K562 (cell line): ENCODE data around the gene MKNK2. TPM values are rescaled to one million over a fixed set of nuclear protein-coding genes. Genes with fewer than 3 reads are reported as not detected.

Experiments used
- ATAC-seq: fragments of 200-7000 bp; cut with Tn5 transposase; 3 replicates; pipeline ENCODE4 v1.9.1; 2020; ENCODE audit warnings: moderate library complexity
- BruUV-seq: library from RNA; stranded (reverse); fragments of 400-500 nt; replicated peaks from 2 replicates; lab custom pipeline; 2021; lab: Mats Ljungman, UMichigan
- CTCF ChIA-PET: fragments of 300-600 bp; formaldehyde crosslinking; extraction: SDS; loops from one replicate; lab custom pipeline; 2021; ENCODE audit warnings: low intra/inter-chr PET ratio; lab: Yijun Ruan, JAX
- POLR2A ChIA-PET: fragments of 300-600, 350-650 bp; sonication (Branson Sonifier 250); formaldehyde crosslinking; extraction: SDS; loops from one replicate; lab custom pipeline; 2021; ENCODE audit warnings: antibody characterized with exemption, inconsistent platforms; lab: Yijun Ruan, JAX
- DNase-seq, 4 experiments: peaks; one replicate each; pipeline versions ENCODE4 v3.0.0 to v3.0.0-alpha.2; 2011 to 2018; ENCODE audit warnings: low spot score in 3 of 4, mixed read lengths in 3 of 4; ENCODE audit errors: extremely low read depth in 1 of 4
- FAIRE-seq: peaks from 2 replicates; lab custom pipeline; 2011; peaks lifted over from hg19 to GRCh38; lab: Jason Lieb, UNC
- H2AFZ ChIP-seq: 2 replicates; pipeline ENCODE4 v1.6.0; 2011; ENCODE audit warnings: low read depth, low read length, control low read depth, inconsistent platforms
- H3K27ac ChIP-seq: fragments of 200-600 bp; 3 replicates; pipeline ENCODE4 v1.8.0; 2011; ENCODE audit warnings: low read depth, mild to moderate bottlenecking, control low read depth, inconsistent platforms, low read length, moderate library complexity, mixed read lengths; ENCODE audit errors: extremely low read depth
- H3K27me3 ChIP-seq, 2 experiments: fragments of 300-600 bp in 1 of 2; 2 replicates in 1 of 2; 3 replicates in 1 of 2; pipeline versions ENCODE4 v1.6.0 to v1.8.0; 2011; ENCODE audit warnings: inconsistent platforms in 2 of 2, low read length in 2 of 2, mild to moderate bottlenecking in 1 of 2, mixed read lengths in 1 of 2, moderate library complexity in 1 of 2; ENCODE audit not compliant: control insufficient read depth in 2 of 2, insufficient read depth in 2 of 2
- H3K36me3 ChIP-seq: fragments of 300-600 bp; 3 replicates; pipeline ENCODE4 v1.8.0; 2011; ENCODE audit warnings: mild to moderate bottlenecking, low read length, inconsistent platforms; ENCODE audit not compliant: control insufficient read depth, insufficient read depth
- H3K4me1 ChIP-seq, 2 experiments: fragments of 200-600 bp in 1 of 2; replicated peaks in 1 of 2; 2 replicates in 1 of 2; 3 replicates in 1 of 2; pipeline versions ENCODE4 v1.5.1 to v1.8.0; 2011; ENCODE audit warnings: inconsistent platforms in 2 of 2, low read length in 2 of 2, mild to moderate bottlenecking in 1 of 2, mixed read lengths in 1 of 2, moderate library complexity in 1 of 2; ENCODE audit not compliant: control insufficient read depth in 2 of 2, insufficient read depth in 2 of 2
- H3K4me2 ChIP-seq: 2 replicates; pipeline ENCODE4 v1.6.1; 2011; ENCODE audit warnings: low read length, control low read depth, inconsistent platforms, mixed read lengths; ENCODE audit not compliant: insufficient read depth
- H3K4me3 ChIP-seq: fragments of 200-600 bp; sonication (generic), shearing (Covaris generic); 2 replicates; pipeline ENCODE4 v1.5.1; 2016; ENCODE audit warnings: control low read depth, inconsistent platforms
- H3K79me2 ChIP-seq: fragments of 200-600 bp; 3 replicates; pipeline ENCODE4 v1.8.0; 2011; ENCODE audit warnings: low read length, inconsistent platforms; ENCODE audit not compliant: control insufficient read depth, insufficient read depth
- H3K9ac ChIP-seq, 2 experiments: 2 replicates each; pipeline versions ENCODE4 v1.6.0 to v1.6.1; 2011; ENCODE audit warnings: low read depth in 2 of 2, low read length in 2 of 2, control low read depth in 1 of 2, inconsistent platforms in 1 of 2, mild to moderate bottlenecking in 1 of 2, mixed read lengths in 1 of 2; ENCODE audit not compliant: insufficient read depth in 1 of 2
- H3K9me1 ChIP-seq: one replicate; pipeline ENCODE4 v1.6.0; 2011; ENCODE audit warnings: inconsistent platforms, mild to moderate bottlenecking, low read length, moderate library complexity; ENCODE audit not compliant: control insufficient read depth, insufficient read depth
- H3K9me3 ChIP-seq: replicated peaks from 2 replicates; pipeline ENCODE4 v1.5.1; 2011; ENCODE audit warnings: low read depth, low read length, inconsistent platforms; ENCODE audit not compliant: control insufficient read depth, insufficient read depth
- H4K20me1 ChIP-seq: replicated peaks from 2 replicates; pipeline ENCODE4 v1.6.1; 2011; ENCODE audit warnings: low read length, inconsistent platforms, mixed read lengths; ENCODE audit not compliant: control insufficient read depth, insufficient read depth
- C11orf30 ChIP-seq: fragments of 450-650 bp; IDR thresholded peaks from 2 replicates; pipeline ENCODE4 v1.6.1; 2016; ENCODE audit warnings: low read depth, mild to moderate bottlenecking
- CEBPB ChIP-seq: fragments of 450-650 bp; IDR thresholded peaks from 2 replicates; pipeline ENCODE4 v1.6.1; 2016; ENCODE audit warnings: missing genetic modification characterization, missing compliant biosample characterization
- HNRNPLL ChIP-seq: fragments of 200-400 bp; formaldehyde crosslinking; IDR thresholded peaks from 2 replicates; pipeline ENCODE4 v1.6.1; 2017; ENCODE audit warnings: low read length, low read depth, mild to moderate bottlenecking; ENCODE audit not compliant: poor library complexity, severe bottlenecking
- KAT7 ChIP-seq: sonication (generic); formaldehyde crosslinking; IDR thresholded peaks from 2 replicates; pipeline ENCODE4 v1.8.0; 2022; ENCODE audit warnings: missing genetic modification reagents, mild to moderate bottlenecking, borderline replicate concordance
- MEIS2 ChIP-seq: fragments of 450-650 bp; IDR thresholded peaks from 2 replicates; pipeline ENCODE4 v1.6.1; 2014; ENCODE audit warnings: mild to moderate bottlenecking; ENCODE audit not compliant: partially characterized antibody
- MYC ChIP-seq, 2 experiments: fragments of 250-450 bp in 1 of 2; sonication (Bioruptor Pico) in 1 of 2; IDR thresholded peaks; 2 replicates each; pipeline versions ENCODE4 v1.5.1 to v1.6.1; 2012 to 2021; ENCODE audit warnings: low read depth in 2 of 2, borderline replicate concordance in 1 of 2, improper control_type of control experiment in 1 of 2, low read length in 1 of 2, mild to moderate bottlenecking in 1 of 2, moderate library complexity in 1 of 2
- SP1 ChIP-seq: sonication (generic); formaldehyde crosslinking; IDR thresholded peaks from 2 replicates; pipeline ENCODE4 v1.8.1; 2022; ENCODE audit warnings: mild to moderate bottlenecking, missing genetic modification reagents
- WGBS: fragments of 100-300 bp; shearing (Covaris generic); methylation state at CpG from one replicate; pipeline ENCODE4 v1.1.6; 2016; ENCODE audit warnings: low coverage, mixed read lengths; ENCODE audit not compliant: insufficient coverage; ENCODE audit errors: missing lambda C conversion rate; 5-methylcytosine and 5-hydroxymethylcytosine counted together
- in situ Hi-C: fragments of 300-500 bp; cut with MboI; formaldehyde crosslinking; loops from 4 replicates; pipeline ENCODE4 v1.15.0; 2018; ENCODE audit warnings: inconsistent platforms, mixed read lengths
- intact Hi-C: fragments of 100-400 bp; cut with micrococcal nuclease; formaldehyde crosslinking; loops from 2 replicates; pipeline ENCODE4 v1.14.2; 2022
- polyA plus RNA-seq, 8 experiments: library from polyadenylated mRNA; depleted of rRNA in 4 of 8; stranded (reverse) in 5 of 8; unstranded in 3 of 8; fragments of >200 nt; fragmentation: Nextera tagmentation in 2 of 8; fragmentation: Illumina TruSeq in 1 of 8; extraction: Ambion mirVana in 2 of 8; extraction: Trizol in 1 of 8; gene quantifications; 2 replicates each; pipeline versions ENCODE4 v1.2.1 to v1.2.3, GENCODE V29; 2011 to 2014; ENCODE audit warnings: inconsistent platforms in 1 of 8, missing spikeins in 1 of 8
- total RNA-seq, 7 experiments: library from RNA; depleted of rRNA in 6 of 7; stranded (reverse); fragments of >200 nt in 6 of 7; fragmentation: Illumina TruSeq in 2 of 7; extraction: Trizol in 2 of 7; gene quantifications; 2 replicates each; pipeline versions ENCODE4 v1.2.1 to v1.2.3, GENCODE V29; 2011 to 2021; ENCODE audit warnings: low replicate concordance in 1 of 7
- TF ChIP-seq, protein P1 (sequence below): fragments of 250-450 bp; sonication (Bioruptor Pico); IDR thresholded peaks from 2 replicates; pipeline ENCODE4 v1.4.0; 2020; ENCODE audit warnings: mild to moderate bottlenecking, moderate library complexity
- TF ChIP-seq, protein P2 (sequence below), 3 experiments: IDR thresholded peaks in 2 of 3; conservative IDR thresholded peaks in 1 of 3; 2 replicates each; pipeline ENCODE4 v1.5.1; 2011 to 2012; ENCODE audit warnings: low read length in 3 of 3, mild to moderate bottlenecking in 3 of 3, control low read depth in 2 of 3, improper control_type of control experiment in 1 of 3, inconsistent platforms in 1 of 3, low read depth in 1 of 3, mixed read lengths in 1 of 3, moderate library complexity in 1 of 3; ENCODE audit not compliant: insufficient read depth in 2 of 3

MKNK2 gene
- total and polyA plus RNA-seq, 9 of the 15 experiments (the other 6 are each of a cell fraction or from before 2014, with no cell fraction given): 5.1 to 191 (median 51.9) TPM

DNA sequence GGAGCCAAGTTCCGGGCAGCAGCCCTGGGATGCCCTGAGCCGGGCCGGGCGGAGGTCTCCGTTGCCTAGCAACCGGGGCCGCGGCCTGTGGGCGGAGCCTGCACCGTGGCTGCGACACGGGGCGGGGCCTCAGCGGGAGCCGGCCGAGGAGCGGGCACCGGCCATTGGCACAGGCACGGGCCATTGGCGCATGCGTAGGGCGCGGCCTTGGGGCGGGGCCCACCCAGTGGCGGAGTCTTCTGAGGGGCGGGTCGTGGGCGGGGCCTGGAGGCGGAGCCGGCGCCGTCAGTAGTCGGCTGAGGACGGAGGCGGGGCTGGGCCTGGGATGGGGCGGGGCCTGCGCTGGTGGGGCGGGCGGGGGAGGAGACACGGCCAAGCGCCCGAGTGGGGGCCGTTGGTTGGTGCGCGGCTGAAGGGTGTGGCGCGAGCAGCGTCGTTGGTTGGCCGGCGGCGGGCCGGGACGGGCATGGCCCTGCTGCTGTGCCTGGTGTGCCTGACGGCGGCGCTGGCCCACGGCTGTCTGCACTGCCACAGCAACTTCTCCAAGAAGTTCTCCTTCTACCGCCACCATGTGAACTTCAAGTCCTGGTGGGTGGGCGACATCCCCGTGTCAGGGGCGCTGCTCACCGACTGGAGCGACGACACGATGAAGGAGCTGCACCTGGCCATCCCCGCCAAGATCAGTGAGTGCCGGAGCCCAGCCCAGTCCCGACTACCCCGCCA lies 45.6 kb upstream of the MKNK2 start, which contains the start of gene IZUMO4:
TSS of gene IZUMO4 (plus strand) at position 436 of the 723 bp plus-strand sequence. CDS start at position 467, 31 bp downstream.
- Histone ChIP-seq H3K27ac (peak within 1 kb of the TSS; percentile 88), H3K9me3 (no peaks in the 10 kb centered on the region), H3K27me3 (no peaks in the 10 kb centered on the region), H3K4me2 (peak within 1 kb of the TSS; percentile 91), H4K20me1 (no peaks in the 10 kb centered on the region), H3K9me1 (no peaks in the 10 kb centered on the region), H2AFZ (peak within 1 kb of the TSS; percentile 97), H3K79me2 (peaks cover 25% of the 10 kb centered on the region), H3K4me3 (peak within 1 kb of the TSS; percentile 97), H3K4me1 (peaks cover 5 to 62% of the 10 kb centered on the region in 2 experiments; a peak in 4 of 5 replicates), H3K9ac (peak within 1 kb of the TSS; percentile 77 to 94), H3K36me3 (peaks cover 27% of the 10 kb centered on the region; the same call in 2 of the 3 replicates)
- intact Hi-C loops: no loop called here
- 1% methylated on average over 35 of the region's 70 CpGs for WGBS
- peak; percentile 94 for ATAC-seq
- no TSS peak for BruUV-seq
- peak; percentile 85 for FAIRE-seq
- CTCF ChIA-PET: interaction anchor here (0.6 to 0.7 kb wide), 3 partner anchors 294 to 541 kb away, joined by 3 to 7 read pairs (median 3); no protein-coding TSS in a partner anchor
- peak; percentile 97 to 99 (median 98) for DNase-seq
- in situ Hi-C loops: no loop called here
- POLR2A ChIA-PET: interaction anchor here (0.6 to 1.0 kb wide), 4 partner anchors 14 to 54 kb away, joined by 3 to 4 read pairs (median 3); no protein-coding TSS in a partner anchor
- TF ChIP-seq, protein P1, sequence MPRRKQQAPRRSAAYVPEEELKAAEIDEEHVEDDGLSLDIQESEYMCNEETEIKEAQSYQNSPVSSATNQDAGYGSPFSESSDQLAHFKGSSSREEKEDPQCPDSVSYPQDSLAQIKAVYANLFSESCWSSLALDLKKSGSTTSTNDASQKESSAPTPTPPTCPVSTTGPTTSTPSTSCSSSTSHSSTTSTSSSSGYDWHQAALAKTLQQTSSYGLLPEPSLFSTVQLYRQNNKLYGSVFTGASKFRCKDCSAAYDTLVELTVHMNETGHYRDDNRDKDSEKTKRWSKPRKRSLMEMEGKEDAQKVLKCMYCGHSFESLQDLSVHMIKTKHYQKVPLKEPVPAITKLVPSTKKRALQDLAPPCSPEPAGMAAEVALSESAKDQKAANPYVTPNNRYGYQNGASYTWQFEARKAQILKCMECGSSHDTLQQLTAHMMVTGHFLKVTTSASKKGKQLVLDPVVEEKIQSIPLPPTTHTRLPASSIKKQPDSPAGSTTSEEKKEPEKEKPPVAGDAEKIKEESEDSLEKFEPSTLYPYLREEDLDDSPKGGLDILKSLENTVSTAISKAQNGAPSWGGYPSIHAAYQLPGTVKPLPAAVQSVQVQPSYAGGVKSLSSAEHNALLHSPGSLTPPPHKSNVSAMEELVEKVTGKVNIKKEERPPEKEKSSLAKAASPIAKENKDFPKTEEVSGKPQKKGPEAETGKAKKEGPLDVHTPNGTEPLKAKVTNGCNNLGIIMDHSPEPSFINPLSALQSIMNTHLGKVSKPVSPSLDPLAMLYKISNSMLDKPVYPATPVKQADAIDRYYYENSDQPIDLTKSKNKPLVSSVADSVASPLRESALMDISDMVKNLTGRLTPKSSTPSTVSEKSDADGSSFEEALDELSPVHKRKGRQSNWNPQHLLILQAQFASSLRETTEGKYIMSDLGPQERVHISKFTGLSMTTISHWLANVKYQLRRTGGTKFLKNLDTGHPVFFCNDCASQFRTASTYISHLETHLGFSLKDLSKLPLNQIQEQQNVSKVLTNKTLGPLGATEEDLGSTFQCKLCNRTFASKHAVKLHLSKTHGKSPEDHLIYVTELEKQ: no peak
- TF ChIP-seq KAT7 (CRISPR knock-in tag) (no peak), CEBPB (no peak), MEIS2 (peak; percentile 69), SP1 (CRISPR knock-in tag) (peak; percentile 16), C11orf30 (no peak), HNRNPLL (peak; percentile 38), MYC (IDR thresholded peaks at IDR 0.05; ENCODE audit: low read depth, low read length) (no peak; the same call in 1 of the 2 replicates), MYC (CRISPR knock-in tag; IDR thresholded peaks at IDR 0.05; ENCODE audit: borderline replicate concordance, low read depth) (no peak)
- TF ChIP-seq, protein P2, sequence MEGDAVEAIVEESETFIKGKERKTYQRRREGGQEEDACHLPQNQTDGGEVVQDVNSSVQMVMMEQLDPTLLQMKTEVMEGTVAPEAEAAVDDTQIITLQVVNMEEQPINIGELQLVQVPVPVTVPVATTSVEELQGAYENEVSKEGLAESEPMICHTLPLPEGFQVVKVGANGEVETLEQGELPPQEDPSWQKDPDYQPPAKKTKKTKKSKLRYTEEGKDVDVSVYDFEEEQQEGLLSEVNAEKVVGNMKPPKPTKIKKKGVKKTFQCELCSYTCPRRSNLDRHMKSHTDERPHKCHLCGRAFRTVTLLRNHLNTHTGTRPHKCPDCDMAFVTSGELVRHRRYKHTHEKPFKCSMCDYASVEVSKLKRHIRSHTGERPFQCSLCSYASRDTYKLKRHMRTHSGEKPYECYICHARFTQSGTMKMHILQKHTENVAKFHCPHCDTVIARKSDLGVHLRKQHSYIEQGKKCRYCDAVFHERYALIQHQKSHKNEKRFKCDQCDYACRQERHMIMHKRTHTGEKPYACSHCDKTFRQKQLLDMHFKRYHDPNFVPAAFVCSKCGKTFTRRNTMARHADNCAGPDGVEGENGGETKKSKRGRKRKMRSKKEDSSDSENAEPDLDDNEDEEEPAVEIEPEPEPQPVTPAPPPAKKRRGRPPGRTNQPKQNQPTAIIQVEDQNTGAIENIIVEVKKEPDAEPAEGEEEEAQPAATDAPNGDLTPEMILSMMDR (IDR thresholded peaks at IDR 0.05 in 2 of 3, conservative IDR thresholded peaks at IDR 0.05 in 1 of 3; ENCODE audit: insufficient read depth in 2 of 3, low read depth in 1 of 3, low read length in 3 of 3): peak; percentile 42 to 70 (median 66); a peak in 5 of 6 replicates
